Endothelial cell of umbilical vein (primary cell): ENCODE measurements around the gene TRIM52. TPM values are rescaled to one million over a fixed set of nuclear protein-coding genes. Genes with fewer than 3 reads are reported as not detected.
"Not testable (repeated sequence)": the region's sequence is repeated elsewhere in the genome, so short reads cannot be mapped to it uniquely, and the experiment has no call there.

ENCODE experiments used
- Bru-seq: library from RNA; stranded (reverse); fragments of 400-500 nt; gene quantifications from one replicate; lab custom pipeline; 2021; lab: Mats Ljungman, UMichigan
- BruChase-seq, 2 experiments: library from RNA; stranded (reverse); fragments of 400-500 nt; gene quantifications; one replicate each; lab custom pipeline; 2021; lab: Mats Ljungman, UMichigan
- BruUV-seq: library from RNA; stranded (reverse); fragments of 400-500 nt; replicated peaks from 2 replicates; lab custom pipeline; 2021; lab: Mats Ljungman, UMichigan
- CTCF ChIA-PET: fragments of 300-600, 350-600 bp; sonication (Branson Sonifier 250); formaldehyde crosslinking; loops from one replicate; lab custom pipeline; 2021; ENCODE audit warnings: antibody characterized with exemption, inconsistent platforms; lab: Charles Lee
- POLR2A ChIA-PET: fragments of 300-600, 350-600 bp; sonication (Branson Sonifier 250); formaldehyde crosslinking; loops from one replicate; lab custom pipeline; 2021; ENCODE audit warnings: antibody characterized with exemption, inconsistent platforms; lab: Charles Lee
- DNase-seq: peaks from one replicate; pipeline ENCODE4 v3.0.0-alpha.2; 2011; ENCODE audit warnings: low read depth, low spot score
- FAIRE-seq: peaks from 2 replicates; lab custom pipeline; 2011; peaks lifted over from hg19 to GRCh38; lab: Jason Lieb, UNC
- H2AFZ ChIP-seq: 2 replicates; pipeline ENCODE4 v1.6.0; 2012; ENCODE audit warnings: low read depth, low read length, control low read depth, inconsistent platforms
- H3K27ac ChIP-seq: 2 replicates; pipeline ENCODE4 v1.5.1; 2011; ENCODE audit warnings: low read depth, mild to moderate bottlenecking, control low read depth, low read length, moderate library complexity; ENCODE audit not compliant: insufficient read depth
- H3K27me3 ChIP-seq, 2 experiments: 2 replicates each; pipeline versions ENCODE4 v1.6.0 to v1.6.1; 2011; ENCODE audit warnings: low read length in 2 of 2, mixed read lengths in 1 of 2; ENCODE audit not compliant: control insufficient read depth in 2 of 2, insufficient read depth in 2 of 2
- H3K36me3 ChIP-seq, 2 experiments: 2 replicates in 1 of 2; 3 replicates in 1 of 2; pipeline ENCODE4 v1.5.1; 2011; ENCODE audit warnings: low read length in 2 of 2, mild to moderate bottlenecking in 1 of 2, moderate library complexity in 1 of 2; ENCODE audit not compliant: control insufficient read depth in 2 of 2, insufficient read depth in 2 of 2; ENCODE audit errors: extremely low read depth in 1 of 2
- H3K4me1 ChIP-seq: 3 replicates; pipeline ENCODE4 v1.5.1; 2011; ENCODE audit warnings: mild to moderate bottlenecking, low read length; ENCODE audit not compliant: control insufficient read depth, insufficient read depth; ENCODE audit errors: extremely low read depth
- H3K4me2 ChIP-seq: 2 replicates; pipeline ENCODE4 v1.6.1; 2011; ENCODE audit warnings: low read length, control low read depth, mixed read lengths; ENCODE audit not compliant: insufficient read depth
- H3K4me3 ChIP-seq, 3 experiments: fragments of 200-600 bp in 1 of 3; sonication (generic), shearing (Covaris generic) in 1 of 3; replicated peaks in 1 of 3; 2 replicates each; pipeline ENCODE4 v1.5.1; 2011 to 2016; ENCODE audit warnings: control low read depth in 3 of 3, low read length in 3 of 3, mild to moderate bottlenecking in 2 of 3, inconsistent platforms in 1 of 3, low read depth in 1 of 3, moderate library complexity in 1 of 3; ENCODE audit not compliant: insufficient read depth in 1 of 3
- H3K79me2 ChIP-seq: 2 replicates; pipeline ENCODE4 v1.6.0; 2012; ENCODE audit warnings: low read length, inconsistent platforms; ENCODE audit not compliant: control insufficient read depth, insufficient read depth
- H3K9ac ChIP-seq: replicated peaks from 2 replicates; pipeline ENCODE3; 2011; ENCODE audit warnings: low read length, control low read depth; ENCODE audit not compliant: insufficient read depth; ENCODE audit errors: extremely low read depth
- H3K9me1 ChIP-seq: replicated peaks from 3 replicates; pipeline ENCODE4 v1.6.0; 2011; ENCODE audit warnings: mild to moderate bottlenecking, low read length; ENCODE audit not compliant: control insufficient read depth, insufficient read depth; ENCODE audit errors: extremely low read depth
- H3K9me3 ChIP-seq: replicated peaks from 2 replicates; pipeline ENCODE4 v1.5.1; 2012; ENCODE audit warnings: low read length, inconsistent platforms; ENCODE audit not compliant: control insufficient read depth, insufficient read depth
- H4K20me1 ChIP-seq: replicated peaks from 2 replicates; pipeline ENCODE3; 2011; ENCODE audit warnings: mild to moderate bottlenecking, low read length; ENCODE audit not compliant: control insufficient read depth, insufficient read depth; ENCODE audit errors: extremely low read depth
- FOS ChIP-seq: IDR thresholded peaks from 2 replicates; pipeline ENCODE4 v1.6.1; 2011; ENCODE audit warnings: mild to moderate bottlenecking, low read length, moderate library complexity, borderline replicate concordance; ENCODE audit not compliant: insufficient read depth
- GATA2 ChIP-seq: IDR thresholded peaks from 2 replicates; pipeline ENCODE4 v1.7.0; 2011; ENCODE audit warnings: low read depth, mild to moderate bottlenecking, moderate library complexity, mixed read lengths, low read length; ENCODE audit not compliant: insufficient read length, insufficient read depth
- JUN ChIP-seq: IDR thresholded peaks from 2 replicates; pipeline ENCODE4 v1.6.1; 2011; ENCODE audit warnings: borderline replicate concordance, low read depth; ENCODE audit not compliant: insufficient read length, insufficient read depth
- MYC ChIP-seq: IDR thresholded peaks from one replicate; pipeline ENCODE4 v1.6.1; 2011; ENCODE audit warnings: mild to moderate bottlenecking, low read depth, low read length
- POLR2A ChIP-seq: IDR thresholded peaks from 2 replicates; pipeline ENCODE4 v1.6.1; 2012; ENCODE audit warnings: low read depth, mild to moderate bottlenecking, control low read depth, low read length
- POLR2AphosphoS5 ChIP-seq: IDR thresholded peaks from 2 replicates; pipeline ENCODE4 v1.6.1; 2012; ENCODE audit warnings: low read depth, mild to moderate bottlenecking, control low read depth, low read length, moderate library complexity; ENCODE audit not compliant: insufficient read depth
- dilution Hi-C: fragments of 300-500 bp; cut with MboI; formaldehyde crosslinking; loops from one replicate; pipeline ENCODE4 v1.15.0; 2019; ENCODE audit warnings: low sequenced_read_pairs; ENCODE audit not compliant: extremely low pct_ligation_motif_present
- intact Hi-C: fragments of 100-400 bp; cut with micrococcal nuclease; formaldehyde crosslinking; loops from one replicate; pipeline ENCODE4 v1.10.0; 2022
- long read RNA-seq: library from polyadenylated mRNA; stranded (forward); transcript quantifications from one replicate; pipeline ENCODE4 v2.0.0, GENCODE V29; 2021
- polyA minus RNA-seq, 3 experiments: library from RNA; depleted of rRNA, polyadenylated mRNA; stranded (reverse); fragments of >200 nt; gene quantifications; 1 replicate in 1 of 3; 2 replicates in 2 of 3; pipeline ENCODE4 v1.2.3, GENCODE V29; 2011
- polyA plus RNA-seq, 4 experiments: library from polyadenylated mRNA; depleted of rRNA in 3 of 4; stranded (reverse) in 3 of 4; unstranded in 1 of 4; fragments of >200 nt; gene quantifications; 2 replicates each; pipeline versions ENCODE4 v1.2.1 to v1.2.3, GENCODE V29; 2011 to 2012; ENCODE audit warnings: missing spikeins in 1 of 4
- total RNA-seq: library from RNA; stranded (reverse); gene quantifications from 2 replicates; pipeline ENCODE4 v1.2.3, GENCODE V29; 2021
- TF ChIP-seq, protein P1 (sequence below): IDR thresholded peaks from 2 replicates; pipeline ENCODE4 v1.6.1; 2011; ENCODE audit not compliant: insufficient read depth, insufficient read length
- TF ChIP-seq, protein P2 (sequence below), 2 donors: IDR thresholded peaks; 1 replicate in 1 of 2; 2 replicates in 1 of 2; pipeline ENCODE4 v1.5.1; 2011; ENCODE audit warnings: low read length in 2 of 2, mild to moderate bottlenecking in 2 of 2, moderate library complexity in 2 of 2, control low read depth in 1 of 2, inconsistent platforms in 1 of 2, low read depth in 1 of 2; ENCODE audit not compliant: insufficient read depth in 1 of 2; ENCODE audit errors: extremely low read depth in 1 of 2

TRIM52 gene
- total RNA-seq (9.6 and 10.1 TPM in 2 replicates), polyA plus RNA-seq (5.1 and 5.6 TPM in 2 replicates), polyA minus RNA-seq (11.7 and 16.5 TPM in 2 replicates), Bru-seq, nascent RNA (percentile 78 among the genes with signal in this experiment), BruChase-seq, experiment 1, labeled RNA remaining after a 6-hour chase (percentile 78 among the genes with signal in this experiment), BruChase-seq, experiment 2, labeled RNA remaining after a 2-hour chase (percentile 93 among the genes with signal in this experiment)
- polyA plus RNA-seq (2011; cell fraction: cytosol; rRNA removed), result 8.2 TPM in 2 replicates
- 22.3 and 28.1 TPM in 2 replicates for polyA plus RNA-seq (2011; cell fraction: nucleus; rRNA removed)
- 8.0 and 9.2 TPM in 2 replicates for polyA plus RNA-seq (2012)
- polyA minus RNA-seq (2011; cell fraction: cytosol; rRNA and poly(A)+ RNA removed), result 5.4 TPM
- polyA minus RNA-seq (2011; cell fraction: nucleus; rRNA and poly(A)+ RNA removed), result 9.5 and 12.4 TPM in 2 replicates
- long read RNA-seq, full-length matches to known transcripts, result 5 of 8 reads
- long read RNA-seq, partial matches to known transcripts, result 0 of 8 reads
- long read RNA-seq, other reads (novel, unspliced or antisense), result 3 of 8 reads

DNA sequence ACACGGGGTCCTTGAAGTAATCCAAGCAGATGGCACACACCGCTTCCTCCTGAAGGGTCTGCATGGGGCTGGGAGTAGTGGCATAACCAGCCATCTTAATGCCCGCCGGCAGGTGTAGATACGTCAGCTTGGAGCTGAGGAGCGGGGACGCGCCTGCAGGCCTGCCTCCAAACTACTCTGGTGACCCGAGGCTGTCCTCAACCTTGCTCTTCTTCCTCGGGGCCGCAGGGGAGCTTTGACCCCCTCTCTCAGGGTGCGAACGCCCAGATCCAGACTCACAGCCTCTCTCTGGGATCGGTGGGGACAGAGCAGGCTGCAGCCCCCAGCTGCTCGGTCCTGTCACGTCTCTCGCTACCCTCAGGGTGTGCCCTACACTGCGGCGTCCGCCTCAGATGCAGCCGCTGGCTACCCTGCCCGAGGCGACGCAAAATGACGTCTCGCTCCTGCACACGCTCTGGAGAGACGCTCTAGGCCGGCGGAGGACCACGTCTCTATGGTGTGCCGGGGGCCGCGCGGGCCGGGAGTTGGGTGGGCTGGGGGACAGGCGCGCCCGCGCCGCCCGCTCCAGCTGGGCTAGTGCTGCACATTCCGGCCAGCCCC, at the start of gene TRIM52:
TSS of gene TRIM52 (minus strand) at position 424 of the 600 bp plus-strand sequence. CDS start at position 94, 330 bp downstream.
- ChIA-PET CTCF (interaction anchor here (0.6 to 3.2 kb wide), 6 partner anchors 11 to 1235 kb away, joined by 3 to 16 read pairs (median 4); no protein-coding TSS in a partner anchor), POLR2A (interaction anchor here (0.7 to 1.5 kb wide), 3 partner anchors 16 to 1151 kb away, joined by 3 to 13 read pairs (median 4); partner anchors contain the start of gene RACK1)
- intact Hi-C loops, result loop anchor here (1.0 to 5.0 kb wide), 6 partner anchors 15 to 459 kb away; partner anchors contain the start of genes MGAT1, TRIM41 and ZFP62
- peak within 1 kb of the TSS; percentile 23 to 83 (median 59) for H3K4me3 ChIP-seq
- peaks cover 23% of the 10 kb centered on the region for H3K4me1 ChIP-seq
- TF ChIP-seq, protein P1, sequence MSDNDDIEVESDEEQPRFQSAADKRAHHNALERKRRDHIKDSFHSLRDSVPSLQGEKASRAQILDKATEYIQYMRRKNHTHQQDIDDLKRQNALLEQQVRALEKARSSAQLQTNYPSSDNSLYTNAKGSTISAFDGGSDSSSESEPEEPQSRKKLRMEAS, result peak; percentile 57
- TF ChIP-seq JUN (no peak), MYC (peak; percentile 71), POLR2A (peak; percentile 80), FOS (no peak), POLR2AphosphoS5 (peak; percentile 97), GATA2 (no peak)
- TF ChIP-seq, protein P2, sequence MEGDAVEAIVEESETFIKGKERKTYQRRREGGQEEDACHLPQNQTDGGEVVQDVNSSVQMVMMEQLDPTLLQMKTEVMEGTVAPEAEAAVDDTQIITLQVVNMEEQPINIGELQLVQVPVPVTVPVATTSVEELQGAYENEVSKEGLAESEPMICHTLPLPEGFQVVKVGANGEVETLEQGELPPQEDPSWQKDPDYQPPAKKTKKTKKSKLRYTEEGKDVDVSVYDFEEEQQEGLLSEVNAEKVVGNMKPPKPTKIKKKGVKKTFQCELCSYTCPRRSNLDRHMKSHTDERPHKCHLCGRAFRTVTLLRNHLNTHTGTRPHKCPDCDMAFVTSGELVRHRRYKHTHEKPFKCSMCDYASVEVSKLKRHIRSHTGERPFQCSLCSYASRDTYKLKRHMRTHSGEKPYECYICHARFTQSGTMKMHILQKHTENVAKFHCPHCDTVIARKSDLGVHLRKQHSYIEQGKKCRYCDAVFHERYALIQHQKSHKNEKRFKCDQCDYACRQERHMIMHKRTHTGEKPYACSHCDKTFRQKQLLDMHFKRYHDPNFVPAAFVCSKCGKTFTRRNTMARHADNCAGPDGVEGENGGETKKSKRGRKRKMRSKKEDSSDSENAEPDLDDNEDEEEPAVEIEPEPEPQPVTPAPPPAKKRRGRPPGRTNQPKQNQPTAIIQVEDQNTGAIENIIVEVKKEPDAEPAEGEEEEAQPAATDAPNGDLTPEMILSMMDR (IDR thresholded peaks at IDR 0.05; ENCODE audit: extremely low read depth in 1 of 2, insufficient read depth in 1 of 2, low read depth in 1 of 2, low read length in 2 of 2), result no peak
- FAIRE-seq (peak; percentile 96), DNase-seq (peak; percentile 92)
- BruUV-seq, result no TSS peak
- H3K9me1 ChIP-seq, result no peaks in the 10 kb centered on the region
- peak within 1 kb of the TSS; percentile 84 for H2AFZ ChIP-seq
- H3K4me2 ChIP-seq, result peak within 1 kb of the TSS; percentile 52
- dilution Hi-C loops, result no loop called here
- H3K79me2 ChIP-seq, result peaks cover 54% of the 10 kb centered on the region
- H3K36me3 ChIP-seq, result peaks cover 4 to 5% of the 10 kb centered on the region in 2 experiments
- H3K9ac ChIP-seq, result peak within 1 kb of the TSS; percentile 98
- H3K9me3 ChIP-seq, result no peaks in the 10 kb centered on the region
- peak within 1 kb of the TSS; percentile 95 for H3K27ac ChIP-seq
- peaks cover 2% of the 10 kb centered on the region for H4K20me1 ChIP-seq
- H3K27me3 ChIP-seq, result no peaks in the 10 kb centered on the region

DNA sequence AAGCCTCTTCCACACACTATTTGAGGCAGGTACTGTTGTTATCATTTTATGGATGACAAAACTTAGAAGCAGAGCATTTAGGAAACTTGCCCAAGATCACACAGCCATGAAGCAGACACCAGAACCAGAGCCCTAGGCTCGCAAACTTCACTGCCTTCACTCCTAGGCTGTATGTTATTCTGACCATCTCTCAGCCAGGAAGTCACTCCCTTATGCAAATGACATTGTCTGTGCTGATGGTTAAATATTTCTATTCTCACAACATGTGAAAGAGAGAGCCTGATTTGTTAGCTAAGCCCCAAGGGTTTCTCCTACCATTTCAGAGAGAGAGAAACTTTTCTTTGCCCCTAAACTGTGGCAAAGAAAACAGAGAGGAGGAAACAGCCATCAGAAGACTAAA, 26.4 kb upstream of the TRIM52 start:
- H3K79me2 ChIP-seq, intact Hi-C loops, H4K20me1 ChIP-seq, H3K27ac ChIP-seq, DNase-seq, H3K9ac ChIP-seq, H3K9me3 ChIP-seq, H3K36me3 ChIP-seq, H3K4me2 ChIP-seq, dilution Hi-C loops, BruUV-seq, CTCF ChIA-PET, H3K27me3 ChIP-seq, H3K4me1 ChIP-seq, H2AFZ ChIP-seq, H3K4me3 ChIP-seq, POLR2A ChIA-PET, FAIRE-seq, H3K9me1 ChIP-seq: not testable (repeated sequence)
